CD4-positive, CD25-positive, alpha-beta regulatory T cell (primary cell): ENCODE results near the gene TSPAN15. TPM values are rescaled to one million over a fixed set of nuclear protein-coding genes. Genes with fewer than 3 reads are reported as not detected.

Source experiments
- ATAC-seq, 2 donors: fragments of 150-1000 bp; cut with Tn5 transposase; one replicate each; pipeline ENCODE4 v1.10.0; 2021; ENCODE audit warnings: low read depth in 2 of 2, moderate number of reproducible peaks in 2 of 2, moderate library complexity in 1 of 2
- DNase-seq, 3 donors: peaks; one replicate each; pipeline versions ENCODE4 v3.0.0 to v3.0.0-alpha.2; 2012 to 2022; ENCODE audit warnings: mixed read lengths in 1 of 3
- H3K27ac ChIP-seq: one replicate; pipeline ENCODE4 v1.7.0; 2013; ENCODE audit warnings: mild to moderate bottlenecking, low read length; ENCODE audit not compliant: insufficient read depth, poor library complexity, severe bottlenecking
- H3K27me3 ChIP-seq: one replicate; pipeline ENCODE4 v1.7.0; 2013; ENCODE audit warnings: low read length; ENCODE audit not compliant: control insufficient read depth, insufficient read depth
- H3K36me3 ChIP-seq: one replicate; pipeline ENCODE4 v1.7.0; 2013; ENCODE audit warnings: mild to moderate bottlenecking, low read length, moderate library complexity; ENCODE audit not compliant: control insufficient read depth, insufficient read depth
- H3K4me1 ChIP-seq: 2 replicates; pipeline ENCODE4 v1.7.0; 2013; ENCODE audit warnings: mild to moderate bottlenecking, low read length; ENCODE audit not compliant: insufficient read depth, control insufficient read depth, poor library complexity, severe bottlenecking
- H3K4me3 ChIP-seq: one replicate; pipeline ENCODE4 v1.7.0; 2013; ENCODE audit warnings: low read depth, mild to moderate bottlenecking, low read length, moderate library complexity
- H3K9me3 ChIP-seq, 2 experiments: 1 replicate in 1 of 2; 2 replicates in 1 of 2; pipeline ENCODE4 v1.7.0; 2013; ENCODE audit warnings: low read length in 2 of 2, mild to moderate bottlenecking in 1 of 2, moderate library complexity in 1 of 2; ENCODE audit not compliant: control insufficient read depth in 2 of 2
- H3K27ac Mint-ChIP-seq, 3 donors: one replicate each; pipeline ENCODE4 v1.8.0; 2020 to 2022; ENCODE audit warnings: mild to moderate bottlenecking in 3 of 3, mixed read lengths in 3 of 3, moderate library complexity in 2 of 3
- H3K27me3 Mint-ChIP-seq: one replicate; pipeline ENCODE4 v1.8.0; 2022; ENCODE audit warnings: mild to moderate bottlenecking, mixed read lengths
- H3K36me3 Mint-ChIP-seq: one replicate; pipeline ENCODE4 v1.8.0; 2020; ENCODE audit warnings: mixed read lengths
- H3K4me1 Mint-ChIP-seq, 4 donors: one replicate each; pipeline ENCODE4 v1.8.0; 2020 to 2022; ENCODE audit warnings: mixed read lengths in 4 of 4, mild to moderate bottlenecking in 1 of 4
- H3K4me3 Mint-ChIP-seq, 4 donors: one replicate each; pipeline ENCODE4 v1.8.0; 2020 to 2022; ENCODE audit warnings: mild to moderate bottlenecking in 4 of 4, mixed read lengths in 4 of 4, moderate library complexity in 3 of 4
- H3K9me3 Mint-ChIP-seq, 7 donors: one replicate each; pipeline ENCODE4 v1.8.0; 2020 to 2022; ENCODE audit warnings: mixed read lengths in 7 of 7, mild to moderate bottlenecking in 3 of 7, moderate library complexity in 2 of 7
- polyA plus RNA-seq, 4 donors: library from polyadenylated mRNA; unstranded; fragments of 300-500 nt; fragmentation: Illumina TruSeq; gene quantifications; one replicate each; pipeline ENCODE4 v1.2.3, GENCODE V29; 2021
- total RNA-seq: library from RNA; stranded (reverse); gene quantifications from one replicate; pipeline ENCODE4 v1.2.3, GENCODE V29; 2022

TSPAN15 gene
- total and polyA plus RNA-seq, 5 donors from 2014 or later = 1.5 to 6.0 (median 3.4) TPM

GRCh38 chr10:69451784-69452251 is 553 bp downstream of the TSPAN15 start:
- ATAC-seq (peak in 1 of 2 donors; percentile 9), DNase-seq (peak in 1 of 3 donors; percentile 25)
- Histone ChIP-seq H3K9me3 (no peaks in the 10 kb centered on the region), H3K4me1 (peaks cover 13% of the 10 kb centered on the region), H3K27ac (no peak overlapping the region), H3K4me3 (peak overlapping the region; percentile 51), H3K27me3 (no peaks in the 10 kb centered on the region), H3K36me3 (no peaks in the 10 kb centered on the region)
- Mint-ChIP-seq H3K27me3 (peaks cover 10% of the 10 kb centered on the region), H3K27ac (peak overlapping the region; percentile 65 to 90 (median 68)), H3K4me1 (peaks cover 4 to 19% (median 10%) of the 10 kb centered on the region in 4 donors), H3K4me3 (peak overlapping the region; percentile 78 to 94 (median 88)), H3K9me3 (no peaks in the 10 kb centered on the region), H3K36me3 (no peaks in the 10 kb centered on the region)

DNA sequence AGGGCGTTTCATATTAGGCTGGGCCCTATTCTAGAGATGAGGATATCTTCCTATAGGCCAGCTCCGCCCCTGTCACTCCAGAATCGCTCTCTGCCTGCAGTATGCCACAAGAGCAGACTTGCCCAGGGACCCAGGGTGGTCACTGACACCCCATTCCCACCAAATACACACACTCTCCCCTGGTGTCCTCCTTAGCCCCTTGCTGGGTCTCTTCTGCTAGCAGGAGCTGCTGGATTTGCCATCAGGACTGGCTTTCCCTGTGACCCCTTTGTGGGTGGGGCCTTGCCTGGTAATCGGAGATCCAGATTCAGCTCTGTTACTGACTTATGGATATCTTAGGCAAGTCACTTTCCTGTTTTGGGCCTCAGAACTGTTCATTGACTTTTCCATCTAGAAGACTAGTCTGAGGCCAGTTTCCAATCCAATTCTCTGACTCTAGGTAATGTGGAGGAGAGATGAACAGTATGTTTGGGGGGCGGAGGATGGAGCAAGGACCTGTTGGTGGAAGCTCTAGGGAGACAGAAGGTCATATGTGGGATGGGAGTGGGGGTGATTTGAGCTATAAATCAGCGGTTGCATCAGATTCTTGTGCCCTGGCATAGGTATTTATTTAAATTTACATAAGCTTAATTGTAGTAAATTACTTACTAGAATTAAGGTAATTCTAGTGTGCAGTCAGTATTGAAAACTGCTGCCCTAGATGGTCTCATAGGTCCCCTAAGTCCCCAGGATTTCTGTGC is 1.6 kb downstream of the TSPAN15 start:
- Histone ChIP-seq H3K27me3 (no peaks in the 10 kb centered on the region), H3K4me3 (no peak overlapping the region), H3K27ac (no peak overlapping the region), H3K36me3 (no peaks in the 10 kb centered on the region), H3K9me3 (no peaks in the 10 kb centered on the region), H3K4me1 (peaks cover 13% of the 10 kb centered on the region)
- no peaks in the 10 kb centered on the region for H3K9me3 Mint-ChIP-seq
- no peak overlapping the region for H3K27ac Mint-ChIP-seq
- H3K4me1 Mint-ChIP-seq = peaks cover 4 to 19% (median 10%) of the 10 kb centered on the region in 4 donors
- ATAC-seq = no peak
- H3K27me3 Mint-ChIP-seq = peaks cover 5% of the 10 kb centered on the region
- no peaks in the 10 kb centered on the region for H3K36me3 Mint-ChIP-seq
- no peak for DNase-seq
- peak overlapping the region; percentile 70 to 88 (median 82) for H3K4me3 Mint-ChIP-seq

DNA sequence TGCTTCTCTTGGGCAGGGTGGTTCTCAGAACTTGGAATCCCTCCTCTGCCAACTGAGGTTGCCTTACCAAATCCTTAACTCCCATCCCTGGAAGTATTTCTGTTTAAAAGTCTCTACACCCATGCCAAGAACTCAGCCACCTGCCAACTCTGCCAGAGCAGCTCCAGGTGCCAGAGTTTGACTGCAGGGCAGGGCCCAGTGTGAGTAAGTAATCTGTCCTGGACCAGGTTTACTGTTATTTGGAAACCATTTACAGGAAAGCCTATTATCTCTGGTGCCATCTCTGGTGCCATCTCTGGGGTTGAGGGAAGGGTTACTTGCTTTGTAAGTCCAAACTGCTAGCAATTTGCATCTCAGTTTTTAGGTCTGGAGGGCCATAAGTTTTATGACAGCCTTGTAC is 2.5 kb downstream of the TSPAN15 start:
- H3K36me3 Mint-ChIP-seq = no peaks in the 10 kb centered on the region
- no peak overlapping the region for H3K4me3 ChIP-seq
- no peaks in the 10 kb centered on the region for H3K27me3 ChIP-seq
- ATAC-seq (no peak), DNase-seq (no peak)
- H3K4me3 Mint-ChIP-seq = peak overlapping the region in 1 of 4 donors; percentile 5
- peaks cover 4 to 19% (median 8%) of the 10 kb centered on the region in 4 donors for H3K4me1 Mint-ChIP-seq
- no peaks in the 10 kb centered on the region for H3K9me3 Mint-ChIP-seq
- H3K36me3 ChIP-seq = no peaks in the 10 kb centered on the region
- H3K27ac Mint-ChIP-seq = no peak overlapping the region
- H3K4me1 ChIP-seq = peaks cover 13% of the 10 kb centered on the region
- H3K27ac ChIP-seq = no peak overlapping the region
- no peaks in the 10 kb centered on the region for H3K9me3 ChIP-seq
- peaks cover 5% of the 10 kb centered on the region for H3K27me3 Mint-ChIP-seq

DNA sequence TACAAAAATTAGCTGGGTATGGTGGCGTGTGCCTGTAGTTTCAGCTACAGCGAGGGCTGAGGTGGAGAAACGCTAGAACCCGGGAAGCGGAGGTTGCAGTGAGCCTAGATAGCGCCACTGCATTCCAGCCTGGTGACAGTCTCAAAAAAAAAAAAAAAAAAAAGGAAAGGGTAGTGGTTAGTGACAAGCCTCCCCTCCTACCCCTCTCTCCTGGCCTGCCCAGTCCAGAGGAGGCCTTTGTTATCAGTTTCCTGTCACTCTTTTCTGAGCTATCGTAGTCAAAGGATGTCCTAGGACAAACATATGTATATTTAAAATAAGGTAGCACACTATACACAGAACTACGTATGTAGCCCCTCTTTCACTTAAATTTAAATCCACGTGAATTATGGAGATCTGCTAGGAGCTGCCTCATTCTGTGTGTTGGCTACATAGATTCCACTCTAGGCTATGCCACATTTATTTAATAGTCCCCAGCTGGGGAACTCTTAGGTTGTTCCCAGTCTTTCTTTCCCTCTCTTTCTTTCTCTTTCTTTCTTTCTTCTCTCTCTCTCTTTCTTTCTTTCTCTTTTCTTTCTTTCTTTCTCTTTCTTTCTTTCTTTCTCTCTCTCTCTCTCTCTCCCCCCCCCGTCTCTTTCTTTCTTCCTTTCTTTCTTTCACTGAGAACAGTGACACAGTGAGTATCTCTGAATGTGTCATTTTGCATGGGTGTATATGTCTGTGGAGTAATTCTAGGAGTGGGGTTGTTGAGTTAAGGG is 3.9 kb downstream of the TSPAN15 start:
- Mint-ChIP-seq H3K4me1 (peaks cover 0 to 14% (median 3%) of the 10 kb centered on the region in 4 donors), H3K4me3 (no peak overlapping the region), H3K27ac (no peak overlapping the region), H3K36me3 (peaks cover 4% of the 10 kb centered on the region), H3K27me3 (peaks cover 5% of the 10 kb centered on the region), H3K9me3 (no peaks in the 10 kb centered on the region)
- Histone ChIP-seq H3K27me3 (no peaks in the 10 kb centered on the region), H3K27ac (no peak overlapping the region), H3K9me3 (no peaks in the 10 kb centered on the region), H3K36me3 (no peaks in the 10 kb centered on the region), H3K4me1 (peaks cover 13% of the 10 kb centered on the region), H3K4me3 (no peak overlapping the region)
- ATAC-seq (no peak), DNase-seq (no peak)

GRCh38 chr10:69456880-69457693 is 5.8 kb downstream of the TSPAN15 start:
- peaks cover 5% of the 10 kb centered on the region for H3K27me3 Mint-ChIP-seq
- Histone ChIP-seq H3K4me3 (no peak overlapping the region), H3K4me1 (peaks cover 2% of the 10 kb centered on the region), H3K9me3 (no peaks in the 10 kb centered on the region), H3K27ac (no peak overlapping the region), H3K36me3 (no peaks in the 10 kb centered on the region), H3K27me3 (no peaks in the 10 kb centered on the region)
- H3K4me1 Mint-ChIP-seq = peaks cover 0 to 12% (median 5%) of the 10 kb centered on the region in 4 donors
- ATAC-seq = no peak
- H3K9me3 Mint-ChIP-seq = no peaks in the 10 kb centered on the region
- DNase-seq = no peak
- no peak overlapping the region for H3K4me3 Mint-ChIP-seq
- peaks cover 9% of the 10 kb centered on the region for H3K36me3 Mint-ChIP-seq
- H3K27ac Mint-ChIP-seq = no peak overlapping the region

GRCh38 chr10:69457771-69458237 is 6.5 kb downstream of the TSPAN15 start:
- no peaks in the 10 kb centered on the region for H3K9me3 Mint-ChIP-seq
- H3K27me3 Mint-ChIP-seq = peaks cover 3% of the 10 kb centered on the region
- Histone ChIP-seq H3K27me3 (no peaks in the 10 kb centered on the region), H3K4me3 (no peak overlapping the region), H3K36me3 (no peaks in the 10 kb centered on the region), H3K9me3 (no peaks in the 10 kb centered on the region), H3K27ac (no peak overlapping the region), H3K4me1 (no peaks in the 10 kb centered on the region)
- H3K36me3 Mint-ChIP-seq = peaks cover 9% of the 10 kb centered on the region
- no peak for ATAC-seq
- DNase-seq = no peak
- no peak overlapping the region for H3K4me3 Mint-ChIP-seq
- H3K4me1 Mint-ChIP-seq = peaks cover 0 to 7% (median 3%) of the 10 kb centered on the region in 4 donors
- H3K27ac Mint-ChIP-seq = no peak overlapping the region

- DNase-seq (no peak), ATAC-seq (no peak)
- no peaks in the 10 kb centered on the region for H3K27me3 ChIP-seq
- Mint-ChIP-seq H3K4me3 (no peak overlapping the region), H3K36me3 (peaks cover 9% of the 10 kb centered on the region), H3K27me3 (no peaks in the 10 kb centered on the region), H3K4me1 (peaks cover 0 to 7% (median 3%) of the 10 kb centered on the region in 4 donors), H3K27ac (no peak overlapping the region), H3K9me3 (no peaks in the 10 kb centered on the region)
- H3K4me3 ChIP-seq = no peak overlapping the region
- no peaks in the 10 kb centered on the region for H3K4me1 ChIP-seq
- no peaks in the 10 kb centered on the region for H3K9me3 ChIP-seq
- no peak overlapping the region for H3K27ac ChIP-seq
- H3K36me3 ChIP-seq = no peaks in the 10 kb centered on the region
These were observed 7.3 kb downstream of the TSPAN15 start for GRCh38 chr10:69458430-69459100.
